ENCODE results near the gene GAS6. TPM values are rescaled to one million over a fixed set of nuclear protein-coding genes. Genes with fewer than 3 reads are reported as not detected.

Gene GAS6
- total RNA-seq, 1 donor from 2014 or later = 71.5 TPM

GRCh38 chr13:113902481-113902880, 38.6 kb upstream of the GAS6 start:
- TF ChIP-seq, protein P1, sequence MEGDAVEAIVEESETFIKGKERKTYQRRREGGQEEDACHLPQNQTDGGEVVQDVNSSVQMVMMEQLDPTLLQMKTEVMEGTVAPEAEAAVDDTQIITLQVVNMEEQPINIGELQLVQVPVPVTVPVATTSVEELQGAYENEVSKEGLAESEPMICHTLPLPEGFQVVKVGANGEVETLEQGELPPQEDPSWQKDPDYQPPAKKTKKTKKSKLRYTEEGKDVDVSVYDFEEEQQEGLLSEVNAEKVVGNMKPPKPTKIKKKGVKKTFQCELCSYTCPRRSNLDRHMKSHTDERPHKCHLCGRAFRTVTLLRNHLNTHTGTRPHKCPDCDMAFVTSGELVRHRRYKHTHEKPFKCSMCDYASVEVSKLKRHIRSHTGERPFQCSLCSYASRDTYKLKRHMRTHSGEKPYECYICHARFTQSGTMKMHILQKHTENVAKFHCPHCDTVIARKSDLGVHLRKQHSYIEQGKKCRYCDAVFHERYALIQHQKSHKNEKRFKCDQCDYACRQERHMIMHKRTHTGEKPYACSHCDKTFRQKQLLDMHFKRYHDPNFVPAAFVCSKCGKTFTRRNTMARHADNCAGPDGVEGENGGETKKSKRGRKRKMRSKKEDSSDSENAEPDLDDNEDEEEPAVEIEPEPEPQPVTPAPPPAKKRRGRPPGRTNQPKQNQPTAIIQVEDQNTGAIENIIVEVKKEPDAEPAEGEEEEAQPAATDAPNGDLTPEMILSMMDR (IDR thresholded peaks at IDR 0.05; ENCODE audit: unreplicated experiment) = no peak
- H3K9me3 Mint-ChIP-seq = peaks cover 2% of the 10 kb centered on the region
- peaks cover 12% of the 10 kb centered on the region for H3K4me1 Mint-ChIP-seq
- H3K27ac Mint-ChIP-seq = no peak overlapping the region
- DNase-seq (ENCODE audit: low spot score in 2 of 2, unreplicated experiment in 2 of 2) = no peak
- no peaks in the 10 kb centered on the region for H3K36me3 Mint-ChIP-seq
- H3K4me3 Mint-ChIP-seq = no peak overlapping the region
- H3K27me3 Mint-ChIP-seq (ENCODE audit: low read depth) = no peaks in the 10 kb centered on the region

- Mint-ChIP-seq H3K27ac (no peak overlapping the region), H3K4me3 (no peak overlapping the region), H3K27me3 (ENCODE audit: low read depth) (no peaks in the 10 kb centered on the region), H3K9me3 (peaks cover 9% of the 10 kb centered on the region), H3K4me1 (peaks cover 7% of the 10 kb centered on the region), H3K36me3 (no peaks in the 10 kb centered on the region)
- DNase-seq (ENCODE audit: low spot score in 2 of 2, unreplicated experiment in 2 of 2) = peak in 1 of 2 experiments; percentile 26
- TF ChIP-seq, protein P1 (IDR thresholded peaks at IDR 0.05; ENCODE audit: unreplicated experiment) = no peak
Measured at GRCh38 chr13:113901642-113902041, 37.8 kb upstream of the GAS6 start.

DNA sequence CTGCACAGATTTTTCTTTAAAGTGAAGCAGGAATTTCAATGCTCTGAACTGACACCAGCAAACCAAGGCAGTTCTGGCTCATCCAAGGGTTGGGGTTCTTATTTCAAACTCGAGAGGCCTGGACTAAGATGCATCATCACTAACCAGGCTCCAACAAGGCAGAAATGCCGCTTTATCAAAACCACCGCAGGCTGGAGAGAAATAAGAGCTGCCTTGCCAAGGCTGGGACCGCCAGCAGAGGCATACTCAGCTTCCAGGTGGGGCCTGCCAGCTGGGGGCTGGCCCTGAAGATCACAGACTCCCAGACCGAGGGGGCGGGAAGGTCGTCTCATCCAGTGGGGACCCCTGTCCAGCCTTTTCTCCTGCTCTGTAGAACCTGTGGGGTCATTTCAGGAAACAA, 37.4 kb upstream of the GAS6 start:
- TF ChIP-seq, protein P1 (IDR thresholded peaks at IDR 0.05; ENCODE audit: unreplicated experiment) = no peak
- DNase-seq (ENCODE audit: low spot score in 2 of 2, unreplicated experiment in 2 of 2) = no peak
- peaks cover 7% of the 10 kb centered on the region for H3K4me1 Mint-ChIP-seq
- no peak overlapping the region for H3K4me3 Mint-ChIP-seq
- no peaks in the 10 kb centered on the region for H3K36me3 Mint-ChIP-seq
- no peak overlapping the region for H3K27ac Mint-ChIP-seq
- H3K27me3 Mint-ChIP-seq (ENCODE audit: low read depth) = no peaks in the 10 kb centered on the region
- H3K9me3 Mint-ChIP-seq = peaks cover 9% of the 10 kb centered on the region

GRCh38 chr13:113900646-113901045, 36.8 kb upstream of the GAS6 start:
- Mint-ChIP-seq H3K4me1 (peaks cover 7% of the 10 kb centered on the region), H3K9me3 (peaks cover 9% of the 10 kb centered on the region), H3K27ac (no peak overlapping the region), H3K4me3 (no peak overlapping the region), H3K36me3 (no peaks in the 10 kb centered on the region), H3K27me3 (ENCODE audit: low read depth) (no peaks in the 10 kb centered on the region)
- TF ChIP-seq, protein P1 (IDR thresholded peaks at IDR 0.05; ENCODE audit: unreplicated experiment) = no peak
- no peak for DNase-seq (ENCODE audit: low spot score in 2 of 2, unreplicated experiment in 2 of 2)

DNA sequence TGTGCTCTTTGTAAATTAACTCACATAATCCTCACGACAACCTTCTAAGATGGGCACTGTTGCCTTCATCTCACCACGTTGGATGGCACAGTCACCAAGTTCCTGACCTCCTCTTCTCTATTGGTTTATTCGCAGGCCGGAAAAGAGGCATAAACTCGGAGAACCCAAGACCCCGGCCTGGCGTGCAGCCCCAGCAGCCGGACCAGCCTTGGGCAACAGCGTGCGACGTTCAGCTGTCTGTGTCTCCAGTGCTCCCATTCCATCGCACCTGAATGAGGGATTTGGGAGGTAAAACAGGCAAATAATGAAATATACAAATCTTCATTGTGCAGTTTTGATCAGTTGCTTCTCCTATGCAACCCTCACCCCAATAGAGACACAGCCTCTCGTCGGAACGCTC, 34.5 kb upstream of the GAS6 start:
- peaks cover 25% of the 10 kb centered on the region for H3K9me3 Mint-ChIP-seq
- peak in 1 of 2 experiments; percentile 16 for DNase-seq (ENCODE audit: low spot score in 2 of 2, unreplicated experiment in 2 of 2)
- H3K27ac Mint-ChIP-seq = no peak overlapping the region
- H3K4me1 Mint-ChIP-seq = peaks cover 3% of the 10 kb centered on the region
- no peak overlapping the region for H3K4me3 Mint-ChIP-seq
- TF ChIP-seq, protein P1 (IDR thresholded peaks at IDR 0.05; ENCODE audit: unreplicated experiment) = no peak
- no peaks in the 10 kb centered on the region for H3K36me3 Mint-ChIP-seq
- peaks cover 7% of the 10 kb centered on the region for H3K27me3 Mint-ChIP-seq (ENCODE audit: low read depth)

DNA sequence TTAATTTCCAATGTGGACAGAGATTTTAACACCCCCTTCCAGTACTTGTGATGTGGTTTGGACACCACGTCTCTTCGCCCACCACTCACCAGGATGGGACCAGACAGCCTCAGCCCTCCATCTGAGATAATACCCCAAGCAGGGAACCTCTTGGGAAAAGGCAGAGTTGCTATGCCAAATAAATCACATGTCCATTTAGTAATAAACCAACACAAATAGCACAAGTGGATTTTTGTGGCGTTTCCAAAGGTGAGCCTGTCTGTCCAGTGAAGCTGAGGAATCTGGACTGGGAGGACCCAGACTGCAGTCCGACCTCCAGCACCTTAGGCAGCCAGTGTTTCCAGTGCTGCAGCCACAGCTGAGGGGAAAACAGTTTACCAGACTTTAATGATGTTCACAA, 34.1 kb upstream of the GAS6 start:
- no peak overlapping the region for H3K4me3 Mint-ChIP-seq
- H3K27ac Mint-ChIP-seq = no peak overlapping the region
- peak in 1 of 2 experiments; percentile 3 for DNase-seq (ENCODE audit: low spot score in 2 of 2, unreplicated experiment in 2 of 2)
- H3K4me1 Mint-ChIP-seq = peaks cover 3% of the 10 kb centered on the region
- no peaks in the 10 kb centered on the region for H3K36me3 Mint-ChIP-seq
- H3K9me3 Mint-ChIP-seq = peaks cover 28% of the 10 kb centered on the region
- TF ChIP-seq, protein P1 (IDR thresholded peaks at IDR 0.05; ENCODE audit: unreplicated experiment) = no peak
- peaks cover 7% of the 10 kb centered on the region for H3K27me3 Mint-ChIP-seq (ENCODE audit: low read depth)
